GM18907 (cell line): ENCODE data around the gene GOPC.
"Not testable (repeated sequence)": the region's sequence is repeated elsewhere in the genome, so short reads cannot be mapped to it uniquely, and the experiment has no call there.

Experiments
- ATAC-seq: cut with Tn5 transposase; IDR thresholded peaks from one replicate; pipeline ENCODE4 v1.9.1; 2021; ENCODE audit warnings: mild to moderate bottlenecking, moderate library complexity; ENCODE audit not compliant: unreplicated experiment

The GOPC gene

DNA sequence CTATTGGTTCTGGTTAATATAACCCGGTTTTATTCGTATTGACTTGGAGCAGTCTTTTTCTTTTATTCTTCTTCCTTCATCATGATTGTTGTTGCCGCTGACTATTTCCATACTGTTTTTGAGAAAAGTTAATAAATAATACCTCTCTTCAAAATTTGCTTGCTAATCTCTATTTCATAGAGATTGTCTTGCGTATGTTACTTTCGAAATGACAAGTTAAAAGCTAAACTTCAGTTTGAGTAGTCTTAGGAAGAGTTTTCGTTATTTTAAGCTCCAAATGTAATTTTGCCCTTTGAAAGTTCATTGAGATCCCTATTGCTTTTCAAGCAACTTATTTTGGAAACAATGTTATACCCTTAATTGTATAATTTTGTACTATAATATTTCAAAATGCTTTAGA lies 83.4 kb downstream of the GOPC start:
- no peak for ATAC-seq

- not testable (repeated sequence) for ATAC-seq
Observed at GRCh38 chr6:117517995-117518394, 84.3 kb downstream of the GOPC start.

DNA sequence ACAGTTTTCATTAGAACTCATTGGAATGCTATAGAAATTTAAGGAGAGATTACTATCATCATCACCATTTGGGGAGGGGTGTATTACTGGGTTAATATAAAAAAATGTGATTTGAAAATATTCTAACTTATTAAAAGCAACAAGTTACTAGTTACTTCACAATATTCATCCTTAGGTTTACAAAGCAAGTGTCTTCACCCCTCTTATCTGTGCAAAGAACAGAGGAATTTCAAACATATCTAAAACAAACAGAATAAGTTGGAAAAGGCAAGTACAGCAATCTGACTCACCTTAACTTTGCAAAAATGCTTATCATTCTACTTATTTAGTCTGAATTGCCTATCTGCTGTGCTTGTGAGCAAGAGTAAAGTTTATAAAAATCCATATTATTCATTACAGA lies 87.0 kb downstream of the GOPC start:
- no peak for ATAC-seq

DNA sequence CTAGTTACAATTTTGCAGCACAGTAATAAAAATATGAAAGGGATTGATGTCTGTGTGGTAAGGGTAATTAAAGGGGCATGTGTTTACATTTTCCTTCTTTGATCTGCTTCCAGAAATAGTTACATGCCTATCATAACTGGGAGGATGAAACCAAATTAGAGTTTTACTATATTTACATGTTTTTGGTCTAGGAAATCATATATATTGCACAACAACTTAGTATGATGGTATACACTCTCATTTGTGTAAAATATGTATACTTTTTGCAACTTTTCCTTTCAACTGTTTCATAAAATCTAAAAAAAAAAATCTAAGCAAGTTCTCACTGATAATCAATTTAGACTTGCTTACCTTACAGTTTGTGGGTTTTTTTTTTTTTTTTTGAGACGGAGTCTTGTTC lies 87.7 kb downstream of the GOPC start:
- ATAC-seq, result no peak

DNA sequence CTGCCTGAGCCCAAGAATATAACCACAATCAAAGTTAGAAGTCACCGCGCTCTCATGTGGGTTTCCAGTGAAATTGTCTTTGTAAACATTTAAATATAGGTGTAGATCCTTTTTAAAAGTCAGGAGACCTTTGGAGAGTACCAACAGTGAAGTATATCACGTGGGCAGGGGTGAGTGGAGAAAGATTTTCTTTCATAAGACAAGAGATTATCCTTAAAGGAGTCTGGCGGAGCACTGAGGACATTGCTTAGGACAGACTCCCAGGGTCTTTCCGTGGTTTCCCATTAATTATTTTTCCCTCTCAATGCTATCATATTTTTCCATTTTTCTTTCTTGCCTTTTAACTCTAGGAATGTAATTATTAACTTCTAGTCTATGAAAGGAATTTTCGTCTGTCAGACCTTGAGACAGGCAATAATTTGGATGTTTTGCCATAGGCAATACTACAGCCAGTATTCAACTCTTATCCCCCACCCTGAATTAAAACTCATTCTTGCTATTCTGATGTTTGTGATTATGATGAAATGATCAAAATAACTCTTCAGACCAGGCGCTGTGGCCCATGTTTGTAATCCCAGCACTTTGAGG lies 88.4 kb downstream of the GOPC start:
- no peak for ATAC-seq

GRCh38 chr6:117512987-117513573 lies 89.2 kb downstream of the GOPC start:
- no peak for ATAC-seq

DNA sequence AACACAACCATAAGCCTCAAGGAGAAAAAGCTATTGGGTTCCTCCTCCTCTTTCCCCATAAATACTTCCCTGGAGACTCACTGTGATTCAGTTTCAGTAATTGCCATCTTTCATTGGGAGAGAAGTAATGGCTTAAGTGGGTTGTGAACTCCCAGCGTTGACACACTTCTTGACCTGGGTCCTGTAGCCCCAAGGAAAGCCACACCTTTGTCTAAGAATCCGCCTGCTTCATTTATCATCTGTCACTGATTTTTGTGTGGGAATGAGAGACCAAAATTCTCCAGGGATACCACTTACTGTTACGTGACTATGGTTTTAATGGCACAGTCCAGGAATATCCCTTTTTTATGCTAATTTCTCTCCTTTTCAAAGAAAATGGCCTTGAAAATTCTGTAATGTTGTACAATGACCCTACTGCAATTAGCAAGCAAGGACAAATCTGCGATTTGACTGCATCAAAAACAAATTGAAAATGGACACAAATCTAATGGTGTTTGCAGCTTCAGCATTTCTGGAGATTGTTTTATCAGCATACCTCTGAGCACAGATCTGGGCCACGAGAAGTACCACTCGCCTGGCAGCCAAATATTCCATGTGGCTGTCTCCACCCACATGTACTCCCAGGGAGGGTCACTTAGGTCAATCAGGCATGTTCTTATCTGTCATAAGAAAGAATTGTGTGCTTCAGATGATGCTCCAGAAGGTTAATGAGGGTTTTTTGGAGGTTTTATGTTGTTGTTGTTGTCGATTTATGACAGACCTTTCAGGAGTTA lies 90.1 kb downstream of the GOPC start:
- ATAC-seq, result no peak
